DND-41 (cell line): ENCODE results near the gene USP10.

Experiments used
- ATAC-seq: fragments of 200-7000 bp; cut with Tn5 transposase; 3 replicates; pipeline ENCODE4 v1.9.1; 2021; ENCODE audit warnings: low read depth; ENCODE audit not compliant: insufficient read depth
- DNase-seq: peaks from one replicate; pipeline ENCODE4 v3.0.0-alpha.2; 2020
- H2AFZ ChIP-seq: 2 replicates; pipeline ENCODE4 v1.6.0; 2012; ENCODE audit warnings: low read depth, low read length
- H3K27ac ChIP-seq: 2 replicates; pipeline ENCODE4 v1.5.1; 2012; ENCODE audit warnings: low read length, inconsistent platforms
- H3K27me3 ChIP-seq: fragments of 200-600 bp; sonication (generic); 2 replicates; pipeline ENCODE4 v1.6.0; 2012; ENCODE audit warnings: low read length, mild to moderate bottlenecking, inconsistent platforms; ENCODE audit not compliant: insufficient read depth, poor library complexity
- H3K36me3 ChIP-seq: 2 replicates; pipeline ENCODE4 v1.5.1; 2012; ENCODE audit warnings: low read length, inconsistent platforms; ENCODE audit not compliant: insufficient read depth
- H3K4me1 ChIP-seq: 2 replicates; pipeline ENCODE4 v1.5.1; 2012; ENCODE audit warnings: mild to moderate bottlenecking, low read length; ENCODE audit not compliant: insufficient read depth
- H3K4me2 ChIP-seq: 2 replicates; pipeline ENCODE4 v1.6.0; 2012; ENCODE audit warnings: mild to moderate bottlenecking, moderate library complexity, low read length, inconsistent platforms; ENCODE audit not compliant: insufficient read depth
- H3K4me3 ChIP-seq, 2 experiments: fragments of 200-600 bp in 1 of 2; shearing (Covaris generic) in 1 of 2; 2 replicates each; pipeline ENCODE4 v1.5.1; 2012 to 2016; ENCODE audit warnings: inconsistent platforms in 2 of 2, low read length in 2 of 2, mild to moderate bottlenecking in 2 of 2, low read depth in 1 of 2, moderate library complexity in 1 of 2
- H3K79me2 ChIP-seq: 2 replicates; pipeline ENCODE4 v1.6.0; 2012; ENCODE audit warnings: low read length, inconsistent platforms; ENCODE audit not compliant: insufficient read depth
- H3K9ac ChIP-seq: 2 replicates; pipeline ENCODE4 v1.6.0; 2012; ENCODE audit warnings: low read depth, mild to moderate bottlenecking, inconsistent platforms, low read length, moderate library complexity
- H3K9me3 ChIP-seq: 2 replicates; pipeline ENCODE4 v1.5.1; 2012; ENCODE audit warnings: low read length, moderate library complexity, mild to moderate bottlenecking, inconsistent platforms; ENCODE audit not compliant: insufficient read depth, severe bottlenecking
- H4K20me1 ChIP-seq: 2 replicates; pipeline ENCODE4 v1.6.0; 2012; ENCODE audit warnings: low read length; ENCODE audit not compliant: insufficient read depth
- CTCF ChIP-seq: IDR thresholded peaks from 2 replicates; pipeline ENCODE4 v1.5.1; 2012; ENCODE audit warnings: borderline replicate concordance, low read length, moderate library complexity, mild to moderate bottlenecking; ENCODE audit not compliant: poor library complexity, severe bottlenecking; ENCODE audit errors: extremely low read depth
- EZH2 ChIP-seq: IDR thresholded peaks from 3 replicates; pipeline ENCODE4 v1.6.1; 2012; ENCODE audit warnings: borderline replicate concordance, low read depth, mild to moderate bottlenecking, moderate library complexity, low read length, inconsistent platforms; ENCODE audit not compliant: severe bottlenecking

USP10 gene

DNA sequence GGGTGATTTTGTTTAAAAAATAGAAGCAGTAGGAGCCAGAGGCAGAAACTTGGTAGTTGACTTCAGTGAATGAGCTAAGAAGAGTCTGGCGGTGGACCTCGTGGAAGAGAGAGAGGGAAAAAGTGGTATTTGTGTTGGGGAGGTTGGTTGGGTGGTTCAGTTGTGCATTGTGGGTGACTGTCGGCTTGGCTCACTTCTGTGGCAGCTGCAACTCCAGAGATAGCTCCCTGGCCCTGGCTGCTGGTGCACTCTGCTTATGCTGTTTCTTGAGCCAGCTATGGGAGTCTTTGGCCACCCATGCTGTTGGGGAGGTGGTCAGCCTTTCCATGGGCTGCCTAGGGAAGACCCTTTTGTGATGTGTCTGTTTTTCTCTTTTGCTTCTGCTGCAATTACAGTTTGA, 69.6 kb downstream of the USP10 start:
- Histone ChIP-seq H3K9ac (no peak overlapping the region), H3K79me2 (no peaks in the 10 kb centered on the region; the same call in 1 of the 2 replicates), H3K4me3 (no peak overlapping the region), H3K9me3 (no peaks in the 10 kb centered on the region), H2AFZ (no peak overlapping the region), H3K4me2 (no peak overlapping the region), H3K4me1 (no peaks in the 10 kb centered on the region), H3K36me3 (peaks cover 87% of the 10 kb centered on the region), H4K20me1 (peaks cover 18% of the 10 kb centered on the region; the same call in 1 of the 2 replicates), H3K27me3 (no peaks in the 10 kb centered on the region), H3K27ac (no peak overlapping the region)
- ATAC-seq = no peak
- TF ChIP-seq CTCF = no peak
- TF ChIP-seq EZH2 = no peak
- no peak for DNase-seq

GRCh38 chr16:84773312-84773711, 73.5 kb downstream of the USP10 start:
- ATAC-seq = no peak
- H3K36me3 ChIP-seq = peaks cover 91% of the 10 kb centered on the region
- TF ChIP-seq CTCF (no peak), EZH2 (no peak)

DNA sequence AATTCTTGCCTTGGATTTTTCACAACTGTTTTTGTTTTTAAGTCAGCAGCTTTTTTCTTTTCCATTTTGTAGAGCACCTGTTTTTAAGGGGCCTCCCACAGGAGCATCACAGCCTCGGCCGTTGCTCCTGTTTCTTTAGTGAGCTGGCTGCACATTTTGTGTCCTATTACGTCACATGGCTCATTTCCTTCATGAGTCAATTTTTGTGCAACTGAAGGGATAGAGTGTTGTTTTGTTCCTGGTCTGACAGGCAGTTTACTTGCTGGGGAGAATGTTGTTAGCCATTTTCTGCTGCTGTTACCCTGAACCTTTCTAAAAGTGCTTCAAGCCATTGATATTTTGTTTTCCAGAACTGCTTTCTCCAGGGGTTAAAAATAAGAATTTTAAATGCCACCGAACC, 75.0 kb downstream of the USP10 start:
- peaks cover 87% of the 10 kb centered on the region for H3K36me3 ChIP-seq
- H3K4me3 ChIP-seq = no peak overlapping the region
- no peak overlapping the region for H3K4me2 ChIP-seq
- peaks cover 9% of the 10 kb centered on the region; the same call in 1 of the 2 replicates for H4K20me1 ChIP-seq
- no peaks in the 10 kb centered on the region for H3K4me1 ChIP-seq
- H2AFZ ChIP-seq = no peak overlapping the region
- no peak for DNase-seq
- no peak for ATAC-seq
- H3K27ac ChIP-seq = no peak overlapping the region
- no peak overlapping the region for H3K9ac ChIP-seq
- no peak for TF ChIP-seq CTCF
- TF ChIP-seq EZH2 = no peak
- no peaks in the 10 kb centered on the region for H3K79me2 ChIP-seq
- no peaks in the 10 kb centered on the region for H3K9me3 ChIP-seq
- H3K27me3 ChIP-seq = no peaks in the 10 kb centered on the region

More at GRCh38 chr16:84773312-84773711, 73.5 kb downstream of the USP10 start:
- no peaks in the 10 kb centered on the region; the same call in 1 of the 2 replicates for H3K79me2 ChIP-seq
- no peak overlapping the region for H2AFZ ChIP-seq
- no peaks in the 10 kb centered on the region for H3K27me3 ChIP-seq
- no peak for DNase-seq
- H3K4me1 ChIP-seq = no peaks in the 10 kb centered on the region
- H3K9me3 ChIP-seq = no peaks in the 10 kb centered on the region
- H3K9ac ChIP-seq = no peak overlapping the region
- no peak overlapping the region for H3K27ac ChIP-seq
- H4K20me1 ChIP-seq = peaks cover 16% of the 10 kb centered on the region; the same call in 1 of the 2 replicates
- no peak overlapping the region for H3K4me2 ChIP-seq
- no peak overlapping the region for H3K4me3 ChIP-seq
